GM18511 (cell line): ENCODE data around the gene UST.
A peak's percentile ranks its signal among the peaks of the same experiment; 100 is the strongest.
"Not testable (repeated sequence)": the region's sequence is repeated elsewhere in the genome, so short reads cannot be mapped to it uniquely, and the experiment has no call there.

Experiments used
- ATAC-seq: cut with Tn5 transposase; IDR thresholded peaks from one replicate; pipeline ENCODE4 v1.9.1; 2021; ENCODE audit warnings: mild to moderate bottlenecking, moderate library complexity; ENCODE audit not compliant: unreplicated experiment

The UST gene

DNA sequence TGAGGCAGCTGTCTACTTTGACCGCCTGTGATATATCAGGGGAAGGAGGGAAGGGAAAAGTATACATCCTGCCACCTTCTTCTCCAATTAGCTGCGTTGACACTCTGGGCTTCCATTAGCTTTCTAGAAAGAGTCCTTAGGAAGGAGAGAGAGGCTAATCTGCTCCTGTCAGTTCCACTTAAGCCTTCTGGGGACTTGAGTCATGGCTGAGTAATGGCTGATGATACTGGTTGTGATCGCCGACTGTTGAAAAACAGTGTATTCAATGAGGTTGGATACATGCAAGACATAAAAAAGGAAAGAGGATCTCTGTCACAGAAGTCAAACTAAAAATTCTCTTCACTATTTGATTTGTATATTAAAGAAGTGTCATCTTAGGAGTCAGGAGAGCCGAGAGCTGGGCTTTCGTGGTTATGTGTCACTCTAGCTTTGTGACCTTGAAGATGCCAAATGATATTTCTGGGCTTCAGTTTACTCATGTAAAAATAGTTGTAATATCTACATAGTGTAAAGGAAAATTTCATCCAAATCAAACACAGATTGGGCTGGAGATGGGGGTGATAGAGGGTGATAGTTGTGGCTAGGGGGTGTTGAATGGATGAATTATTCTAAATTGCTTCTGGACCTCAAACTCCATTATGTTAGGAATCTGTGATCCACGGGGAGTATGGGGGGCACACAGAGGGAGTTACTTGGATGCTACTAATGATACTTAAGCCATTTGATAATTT is 189.0 kb downstream of the UST start:
- ATAC-seq = no peak

GRCh38 chr6:148943451-148943850 is 196.6 kb downstream of the UST start:
- no peak for ATAC-seq

DNA sequence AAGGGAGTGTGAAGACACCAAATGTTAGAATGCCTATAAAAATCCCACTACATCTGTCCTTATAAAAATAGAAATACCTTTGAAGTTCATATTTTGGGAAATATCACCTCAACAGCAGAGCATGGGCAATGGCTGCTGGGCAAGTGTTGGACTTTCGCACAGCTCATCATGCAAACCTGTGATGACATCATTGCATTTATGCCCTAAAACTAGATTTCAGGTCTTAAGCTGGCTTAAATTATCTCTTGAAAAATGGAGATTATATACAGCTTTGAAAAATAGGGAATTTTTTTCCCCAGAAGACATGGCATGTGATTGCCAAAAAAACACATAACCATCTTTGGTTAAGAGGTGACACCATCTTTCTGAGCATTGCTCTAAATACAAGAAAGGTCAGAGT is 197.8 kb downstream of the UST start:
- ATAC-seq = no peak

DNA sequence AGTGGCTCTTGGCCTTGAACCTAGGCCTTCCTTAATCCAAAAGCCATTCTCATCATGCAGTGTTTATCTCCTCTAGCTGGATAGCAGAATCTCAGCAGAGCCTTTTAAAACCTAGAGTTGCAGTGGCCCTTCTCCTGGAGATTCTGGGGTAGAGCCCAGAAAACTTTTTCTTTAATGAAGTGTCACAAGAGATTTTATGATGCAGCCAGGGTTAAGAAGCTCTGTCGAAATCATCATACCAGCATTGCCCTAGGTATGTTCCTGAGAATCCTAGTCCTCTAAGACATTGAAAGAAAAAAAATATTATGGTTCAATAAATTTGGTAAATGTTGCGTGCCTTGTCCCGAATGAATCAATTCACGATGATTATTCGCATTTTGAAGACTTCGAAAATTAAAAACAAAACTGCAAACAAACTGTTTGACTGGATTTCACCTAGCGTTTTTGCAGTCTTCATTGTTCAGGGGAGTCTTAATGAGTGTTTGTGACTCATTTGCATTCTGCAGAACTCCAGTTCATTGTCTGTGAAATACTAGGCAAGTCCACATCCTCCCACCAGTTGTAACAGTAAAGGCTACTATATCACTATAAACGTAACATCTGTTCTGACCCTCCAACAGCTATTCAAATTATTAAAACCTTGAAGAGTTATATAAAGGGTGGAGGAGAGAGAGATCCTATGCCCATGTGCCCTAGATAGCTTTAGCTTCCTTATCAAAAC is 198.6 kb downstream of the UST start:
- ATAC-seq = no peak

- peak; percentile 89 for ATAC-seq
These were observed 201.0 kb downstream of the UST start for GRCh38 chr6:148947621-148948444.

GRCh38 chr6:148951662-148952061 is 204.8 kb downstream of the UST start:
- ATAC-seq = no peak

- no peak for ATAC-seq
These were observed 205.6 kb downstream of the UST start for GRCh38 chr6:148952147-148953035.

- no peak for ATAC-seq
These were observed 207.6 kb downstream of the UST start for GRCh38 chr6:148954461-148954860.

DNA sequence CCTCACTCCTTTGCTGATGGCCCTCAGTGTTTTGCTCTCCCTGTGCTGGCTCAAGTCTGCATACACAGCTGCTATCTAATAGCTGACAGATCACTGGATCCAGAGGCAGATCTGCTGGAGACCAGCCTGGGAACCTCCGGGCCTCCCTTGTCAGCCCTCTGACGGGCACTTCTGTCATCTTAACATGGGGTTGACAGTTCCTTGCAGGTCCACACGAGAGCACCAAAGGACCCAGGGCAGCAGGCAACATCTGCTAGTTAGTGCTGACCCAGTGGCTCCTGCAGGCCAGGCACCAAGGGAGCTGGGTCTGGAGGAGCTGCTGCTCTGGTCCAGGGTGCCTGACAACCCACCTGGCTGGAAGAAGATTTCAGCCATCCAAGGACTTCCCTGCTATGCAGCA is 208.1 kb downstream of the UST start:
- ATAC-seq = no peak

GRCh38 chr6:148955441-148955840 is 208.6 kb downstream of the UST start:
- ATAC-seq = no peak

DNA sequence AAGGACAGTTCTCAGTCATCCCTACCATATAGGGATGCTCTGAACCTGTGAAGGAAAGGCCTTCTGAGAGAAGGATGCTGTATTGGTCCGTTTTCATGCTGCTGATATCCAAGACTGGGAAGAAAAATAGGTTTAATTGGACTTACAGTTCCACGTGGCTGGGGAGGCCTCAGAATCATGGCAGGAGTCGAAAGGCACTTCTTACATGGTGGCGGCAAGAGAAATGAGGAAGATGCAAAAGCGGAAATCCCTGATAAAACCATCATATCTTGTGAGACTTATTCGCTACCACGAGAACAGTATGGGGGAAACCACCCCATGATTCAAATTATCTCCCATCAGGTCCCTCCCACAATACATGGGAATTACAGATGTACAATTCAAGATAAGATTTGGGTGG is 209.3 kb downstream of the UST start:
- not testable (repeated sequence) for ATAC-seq

GRCh38 chr6:148957752-148958151 is 210.9 kb downstream of the UST start:
- ATAC-seq = no peak

- no peak for ATAC-seq
These were observed 212.2 kb downstream of the UST start for GRCh38 chr6:148959008-148959407.

DNA sequence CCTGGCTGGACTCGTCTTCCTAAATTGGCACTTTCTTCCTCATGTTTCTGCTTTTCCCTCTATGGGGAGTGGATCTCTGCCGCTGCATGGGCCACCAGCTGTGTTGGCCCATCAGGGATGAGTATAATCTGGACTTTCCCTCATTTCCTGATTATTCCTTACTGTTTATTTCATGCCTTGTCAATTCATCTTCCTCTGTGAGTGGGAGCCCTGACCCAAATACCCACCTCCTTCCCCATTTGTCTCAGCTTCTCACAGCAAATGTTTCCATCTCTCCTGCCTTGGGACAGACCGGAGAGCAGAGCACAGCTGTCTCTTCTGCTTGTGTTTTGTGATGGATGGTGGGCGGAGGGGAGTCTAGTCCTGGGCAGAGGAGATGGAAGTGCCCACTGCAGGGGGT is 212.7 kb downstream of the UST start:
- ATAC-seq = no peak

DNA sequence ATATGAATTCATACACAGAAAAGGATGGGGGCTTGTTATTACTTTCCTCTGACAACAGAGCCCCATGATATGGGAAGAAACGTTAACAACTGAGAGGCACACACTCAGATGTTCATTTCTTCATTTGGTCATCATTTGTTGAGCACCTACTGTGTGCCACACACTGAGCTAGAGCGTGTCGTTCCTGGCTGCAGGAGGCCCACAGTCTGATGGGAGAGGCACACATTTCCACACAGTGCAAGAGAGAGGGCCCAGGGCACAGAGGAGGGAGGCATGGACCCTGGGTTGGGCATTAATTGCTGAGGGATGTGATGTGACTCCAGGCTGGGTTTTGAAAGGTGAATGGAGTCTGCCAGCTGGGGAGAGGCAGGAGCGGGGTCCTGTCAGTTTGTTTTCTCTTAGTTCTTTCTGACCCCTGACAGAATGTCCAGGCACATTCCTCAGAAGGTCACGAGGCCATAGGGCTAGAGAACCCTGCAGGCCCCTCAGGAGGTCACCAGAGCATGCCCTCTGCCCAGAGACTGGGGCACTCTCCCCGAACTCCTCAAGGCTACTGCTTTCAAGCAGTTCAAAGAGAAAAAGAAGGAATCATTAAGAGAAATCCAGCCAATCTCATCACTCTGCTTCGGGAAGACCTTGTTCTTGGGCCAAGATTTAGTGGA is 216.2 kb downstream of the UST start:
- ATAC-seq = no peak

DNA sequence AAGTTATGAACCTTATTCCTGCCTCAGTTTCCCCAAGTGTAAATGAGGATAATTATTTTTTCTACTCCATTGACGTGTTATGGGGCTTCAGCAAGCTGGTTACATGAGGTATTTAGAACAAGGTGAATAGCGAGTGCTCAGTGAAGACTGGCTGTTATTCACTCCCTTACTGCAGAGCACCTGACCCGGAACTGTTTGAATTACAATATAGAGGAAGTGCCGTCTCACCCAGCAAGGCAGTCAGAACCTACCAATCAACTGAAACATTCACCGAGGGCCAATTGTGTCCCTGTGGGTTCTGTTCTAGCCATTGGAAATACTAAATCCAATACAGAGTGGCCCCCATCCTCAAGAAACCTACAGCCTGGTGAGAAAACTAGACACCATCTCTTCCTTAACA is 216.9 kb downstream of the UST start:
- no peak for ATAC-seq

- no peak for ATAC-seq
These were observed 217.6 kb downstream of the UST start for GRCh38 chr6:148964467-148964866.

DNA sequence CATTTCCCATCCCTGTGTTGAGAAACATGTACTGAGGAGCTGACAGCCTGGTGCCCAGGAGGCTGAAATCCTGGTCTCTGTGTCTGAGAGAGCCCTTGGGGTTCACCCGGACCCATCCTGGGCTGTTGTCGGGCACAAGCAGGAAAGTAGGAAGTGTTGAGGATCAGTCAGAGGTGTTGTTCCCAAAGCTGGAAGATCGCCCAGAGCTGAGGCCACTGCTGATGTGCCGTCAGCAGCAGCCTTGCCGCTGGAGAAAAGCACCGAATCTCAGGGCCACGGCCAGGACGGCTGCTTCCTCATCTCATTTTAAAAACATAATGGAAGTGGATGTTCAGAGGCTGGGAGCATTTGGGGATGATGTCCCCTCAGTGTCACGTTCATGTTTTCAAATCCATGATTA is 218.5 kb downstream of the UST start:
- no peak for ATAC-seq

- ATAC-seq = no peak
These were observed 220.2 kb downstream of the UST start for GRCh38 chr6:148967011-148967520.

DNA sequence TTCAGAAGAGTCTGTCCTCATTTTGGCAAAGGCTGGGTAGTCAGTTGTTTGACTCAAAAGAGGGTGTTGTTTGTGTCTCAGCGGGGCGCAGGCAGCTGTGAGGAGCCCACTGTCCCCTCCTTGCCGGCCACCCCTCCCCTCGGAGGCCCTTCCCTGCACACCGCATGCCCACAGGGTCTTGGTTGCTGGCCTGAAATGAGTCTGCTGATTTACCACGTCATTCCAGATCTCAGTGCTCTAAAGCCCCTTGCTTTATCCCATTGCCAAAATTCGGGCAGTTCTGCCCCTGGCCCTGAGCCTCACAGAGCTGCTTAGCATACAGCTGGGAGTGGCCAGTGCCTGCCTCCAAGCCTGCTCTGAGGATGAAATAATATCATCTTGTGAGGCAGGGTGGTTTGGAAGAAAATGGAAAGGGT is 220.7 kb downstream of the UST start:
- ATAC-seq = no peak
